Activated T-cell treated with anti-CD3 and anti-CD28 coated beads, Interleukin-2, amount 50 U/mL, for 24 hours (primary cell): ENCODE results near the gene CD151.

Experiments
- DNase-seq: peaks from one replicate; pipeline ENCODE4 v3.0.0-alpha.2; 2020
- H3K27ac Mint-ChIP-seq: 2 replicates; pipeline ENCODE4 v1.8.0; 2020; ENCODE audit warnings: mild to moderate bottlenecking, mixed read lengths
- H3K27me3 Mint-ChIP-seq: 2 replicates; pipeline ENCODE4 v1.8.0; 2020; ENCODE audit warnings: mixed read lengths
- H3K36me3 Mint-ChIP-seq: 2 replicates; pipeline ENCODE4 v1.8.0; 2020; ENCODE audit warnings: low read depth, mixed read lengths
- H3K4me1 Mint-ChIP-seq: 2 replicates; pipeline ENCODE4 v1.8.0; 2020; ENCODE audit warnings: low read depth, mixed read lengths
- H3K4me3 Mint-ChIP-seq: 2 replicates; pipeline ENCODE4 v1.8.0; 2020; ENCODE audit warnings: mild to moderate bottlenecking, moderate library complexity, mixed read lengths
- H3K9me3 Mint-ChIP-seq: 2 replicates; pipeline ENCODE4 v1.8.0; 2020; ENCODE audit warnings: mixed read lengths

CD151 gene

DNA sequence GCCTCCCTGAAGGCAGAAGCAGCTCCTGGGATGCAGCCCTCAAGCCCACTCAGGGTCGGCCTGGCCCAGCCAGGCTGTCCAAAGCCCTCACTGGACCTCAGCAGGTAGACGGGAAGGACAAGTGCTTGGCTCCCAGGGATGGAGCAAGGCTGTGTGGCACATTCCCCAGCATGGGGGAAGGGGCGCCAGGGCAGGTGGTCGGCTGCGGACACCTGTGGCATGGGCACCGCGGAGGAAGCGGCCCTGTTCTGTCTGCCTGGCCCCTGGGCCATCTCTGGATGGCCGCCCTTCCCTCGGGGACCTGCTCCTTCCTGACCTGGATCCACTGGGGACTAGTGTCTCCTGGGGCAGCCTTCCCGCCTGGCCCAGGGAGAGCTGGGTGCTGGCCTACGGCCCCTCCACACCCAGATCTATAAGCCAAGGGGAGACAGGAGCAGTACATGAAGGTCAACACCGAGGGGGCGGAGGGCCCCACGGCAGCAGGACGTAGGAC, 51.9 kb downstream of the CD151 start:
- Mint-ChIP-seq H3K4me3 (no peak overlapping the region), H3K27me3 (no peaks in the 10 kb centered on the region), H3K9me3 (no peaks in the 10 kb centered on the region), H3K27ac (no peak overlapping the region), H3K36me3 (peaks cover 79% of the 10 kb centered on the region), H3K4me1 (no peaks in the 10 kb centered on the region)
- DNase-seq: no peak

DNA sequence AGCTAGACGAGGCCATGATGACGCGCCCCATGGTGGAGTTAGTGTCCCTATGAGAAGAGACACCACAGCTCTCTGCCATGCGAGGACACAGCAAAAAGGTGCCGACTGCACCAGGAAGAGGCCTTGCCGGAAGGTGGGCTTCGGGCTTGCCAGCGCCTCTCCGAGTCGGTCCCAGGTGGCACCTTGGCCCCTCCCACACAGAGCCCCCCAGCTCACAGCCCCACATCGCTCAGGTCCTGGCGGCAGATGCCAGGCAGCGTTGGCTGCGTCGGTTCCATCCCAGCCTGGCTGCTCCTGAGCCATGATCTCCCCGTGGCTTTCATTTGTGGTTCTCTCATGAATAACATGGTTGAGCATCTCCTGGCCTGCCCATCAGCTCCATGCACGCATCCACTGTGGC, 53.8 kb downstream of the CD151 start:
- Mint-ChIP-seq H3K36me3 (peaks cover 77% of the 10 kb centered on the region), H3K9me3 (no peaks in the 10 kb centered on the region), H3K27me3 (no peaks in the 10 kb centered on the region), H3K4me3 (no peak overlapping the region), H3K4me1 (no peaks in the 10 kb centered on the region), H3K27ac (no peak overlapping the region)
- no peak for DNase-seq

DNA sequence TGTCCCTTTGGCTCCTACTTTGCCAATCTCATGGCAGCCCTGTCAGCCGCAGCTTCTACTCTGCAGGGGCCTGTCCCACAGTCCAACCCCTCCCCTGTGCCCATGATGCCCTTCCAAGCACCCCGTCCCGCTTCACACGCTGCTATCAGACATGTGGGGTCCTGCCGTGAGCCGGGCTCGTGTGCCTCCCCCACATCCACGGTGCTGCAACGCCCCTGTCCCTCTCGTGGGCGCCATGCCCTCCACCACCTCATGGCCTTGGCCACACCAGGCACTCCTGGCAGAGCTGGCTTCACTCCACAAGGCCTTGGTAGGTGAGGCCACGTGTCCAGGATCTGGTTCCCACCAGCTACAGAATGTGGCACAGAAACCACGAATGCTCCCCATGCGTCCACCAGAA, 54.8 kb downstream of the CD151 start:
- Mint-ChIP-seq H3K4me1 (no peaks in the 10 kb centered on the region), H3K9me3 (no peaks in the 10 kb centered on the region), H3K27me3 (no peaks in the 10 kb centered on the region), H3K4me3 (no peak overlapping the region), H3K36me3 (peaks cover 69% of the 10 kb centered on the region), H3K27ac (no peak overlapping the region)
- DNase-seq: no peak
